Peyer's patch (tissue), 4 donors: Measurements from ENCODE around the gene SYT6. TPM values are rescaled to one million over a fixed set of nuclear protein-coding genes. Genes with fewer than 3 reads are reported as not detected.

Experiments used
- DNase-seq, 3 donors: peaks; one replicate each; pipeline ENCODE4 v3.0.0-alpha.2; 2017 to 2019
- H3K27ac ChIP-seq, 4 donors: fragments of 200-600 bp; sonication (generic); one replicate each; pipeline ENCODE4 v1.5.1; 2016 to 2019
- H3K27me3 ChIP-seq, 2 donors: fragments of 200-600 bp; sonication (generic); one replicate each; pipeline ENCODE4 v1.5.1; 2019
- H3K36me3 ChIP-seq, 3 donors: fragments of 200-600 bp; sonication (generic); one replicate each; pipeline ENCODE4 v1.5.1; 2016 to 2019
- H3K4me1 ChIP-seq, 4 donors: fragments of 200-600 bp; sonication (generic); one replicate each; pipeline ENCODE4 v1.5.1; 2016 to 2019
- H3K4me3 ChIP-seq, 4 donors: fragments of 200-600 bp; sonication (generic); 1 replicate in 3 of 4; 2 replicates in 1 of 4; pipeline ENCODE4 v1.5.1; 2016 to 2019; ENCODE audit warnings: mild to moderate bottlenecking in 1 of 4
- H3K9me3 ChIP-seq, 4 donors: fragments of 200-600 bp; sonication (generic); one replicate each; pipeline ENCODE4 v1.5.1; 2016 to 2019; ENCODE audit warnings: mild to moderate bottlenecking in 1 of 4
- POLR2A ChIP-seq, 2 donors: fragments of 450-650 bp; IDR thresholded peaks; one replicate each; pipeline ENCODE4 v1.5.1; 2017; ENCODE audit warnings: antibody characterized with exemption in 2 of 2, mild to moderate bottlenecking in 2 of 2, moderate library complexity in 2 of 2
- total RNA-seq, 4 donors: library from RNA; depleted of rRNA; stranded (reverse); fragments of >200 nt; gene quantifications; one replicate each; pipeline ENCODE4 v1.1.0, GENCODE V29; 2016
- TF ChIP-seq, protein P1 (sequence below), 6 experiments: fragments of 450-650 bp in 4 of 6; fragments of 200-600 bp in 2 of 6; sonication (generic) in 1 of 6; IDR thresholded peaks; one replicate each; pipeline ENCODE4 v1.5.1; 2017 to 2019; ENCODE audit warnings: antibody characterized with exemption in 6 of 6, mild to moderate bottlenecking in 3 of 6, moderate library complexity in 1 of 6

Gene SYT6
- total RNA-seq, 4 donors from 2014 or later: not detected

DNA sequence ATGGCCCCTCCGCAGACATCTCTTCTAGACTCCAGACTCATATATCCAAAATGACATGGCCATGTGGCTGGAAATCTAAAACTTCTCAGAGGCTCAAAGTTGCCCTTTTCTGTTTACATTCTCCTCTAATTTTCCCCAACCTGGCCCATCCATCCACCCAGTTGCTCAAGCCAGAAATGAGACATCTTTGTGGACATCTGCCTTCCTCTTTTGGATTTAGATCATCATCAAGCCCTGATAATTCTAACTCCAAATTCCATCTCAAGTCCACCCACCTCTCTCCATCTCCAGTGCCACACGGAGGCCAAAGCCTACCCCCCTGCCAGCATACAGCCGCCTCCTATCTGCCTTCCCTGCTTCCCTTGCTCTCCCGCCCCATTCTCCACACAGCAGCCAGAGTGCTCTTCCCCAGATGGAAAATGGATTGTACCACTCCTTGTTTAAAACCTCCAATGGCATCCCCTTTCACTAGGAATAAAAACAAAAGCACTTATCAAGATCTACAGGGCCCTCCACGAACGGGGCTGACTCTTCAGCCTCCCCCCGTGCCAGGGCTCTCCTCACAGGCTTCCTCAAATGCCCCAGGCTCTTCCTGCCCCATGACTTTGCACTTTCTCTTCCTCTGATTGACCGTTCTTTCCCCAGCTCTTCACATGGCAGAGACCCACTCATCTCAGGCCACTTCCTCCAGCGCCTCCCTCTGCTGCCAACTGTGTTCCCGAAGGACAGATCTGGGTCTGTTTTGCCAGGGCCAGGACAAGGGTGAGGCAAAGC lies 40.1 kb downstream of the SYT6 start:
- no peaks in the 10 kb centered on the region for H3K36me3 ChIP-seq
- H3K9me3 ChIP-seq: no peaks in the 10 kb centered on the region
- DNase-seq: no peak
- H3K27me3 ChIP-seq: no peaks in the 10 kb centered on the region
- H3K4me3 ChIP-seq: no peak overlapping the region
- no peak overlapping the region for H3K27ac ChIP-seq
- H3K4me1 ChIP-seq: no peaks in the 10 kb centered on the region
- no peak for TF ChIP-seq POLR2A (IDR thresholded peaks at IDR 0.05)
- TF ChIP-seq, protein P1, sequence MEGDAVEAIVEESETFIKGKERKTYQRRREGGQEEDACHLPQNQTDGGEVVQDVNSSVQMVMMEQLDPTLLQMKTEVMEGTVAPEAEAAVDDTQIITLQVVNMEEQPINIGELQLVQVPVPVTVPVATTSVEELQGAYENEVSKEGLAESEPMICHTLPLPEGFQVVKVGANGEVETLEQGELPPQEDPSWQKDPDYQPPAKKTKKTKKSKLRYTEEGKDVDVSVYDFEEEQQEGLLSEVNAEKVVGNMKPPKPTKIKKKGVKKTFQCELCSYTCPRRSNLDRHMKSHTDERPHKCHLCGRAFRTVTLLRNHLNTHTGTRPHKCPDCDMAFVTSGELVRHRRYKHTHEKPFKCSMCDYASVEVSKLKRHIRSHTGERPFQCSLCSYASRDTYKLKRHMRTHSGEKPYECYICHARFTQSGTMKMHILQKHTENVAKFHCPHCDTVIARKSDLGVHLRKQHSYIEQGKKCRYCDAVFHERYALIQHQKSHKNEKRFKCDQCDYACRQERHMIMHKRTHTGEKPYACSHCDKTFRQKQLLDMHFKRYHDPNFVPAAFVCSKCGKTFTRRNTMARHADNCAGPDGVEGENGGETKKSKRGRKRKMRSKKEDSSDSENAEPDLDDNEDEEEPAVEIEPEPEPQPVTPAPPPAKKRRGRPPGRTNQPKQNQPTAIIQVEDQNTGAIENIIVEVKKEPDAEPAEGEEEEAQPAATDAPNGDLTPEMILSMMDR (IDR thresholded peaks at IDR 0.05): no peak

DNA sequence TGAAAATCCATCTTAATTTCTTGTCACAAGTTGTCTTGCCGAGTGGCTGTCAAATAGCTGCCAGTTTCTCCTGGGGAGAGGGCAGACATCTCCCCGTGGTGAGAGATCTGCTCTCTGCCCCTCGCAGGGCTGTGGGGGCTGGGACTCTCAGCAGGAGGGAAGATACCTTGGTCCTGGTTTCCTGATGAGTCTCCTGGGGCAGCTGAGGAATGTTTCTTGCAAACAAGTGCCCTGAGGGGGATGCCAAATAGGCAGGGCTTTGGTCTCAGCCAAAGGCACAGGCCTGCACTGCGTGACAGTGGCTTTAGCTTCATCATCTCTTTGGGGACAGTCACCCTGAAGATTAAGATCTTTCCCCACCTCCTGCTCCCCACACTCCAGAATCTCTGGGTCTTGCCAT lies 40.9 kb downstream of the SYT6 start:
- Histone ChIP-seq H3K9me3 (no peaks in the 10 kb centered on the region), H3K27me3 (no peaks in the 10 kb centered on the region), H3K27ac (no peak overlapping the region), H3K36me3 (no peaks in the 10 kb centered on the region), H3K4me1 (no peaks in the 10 kb centered on the region), H3K4me3 (no peak overlapping the region)
- DNase-seq: no peak
- TF ChIP-seq, protein P1 (IDR thresholded peaks at IDR 0.05): no peak
- no peak for TF ChIP-seq POLR2A (IDR thresholded peaks at IDR 0.05)

DNA sequence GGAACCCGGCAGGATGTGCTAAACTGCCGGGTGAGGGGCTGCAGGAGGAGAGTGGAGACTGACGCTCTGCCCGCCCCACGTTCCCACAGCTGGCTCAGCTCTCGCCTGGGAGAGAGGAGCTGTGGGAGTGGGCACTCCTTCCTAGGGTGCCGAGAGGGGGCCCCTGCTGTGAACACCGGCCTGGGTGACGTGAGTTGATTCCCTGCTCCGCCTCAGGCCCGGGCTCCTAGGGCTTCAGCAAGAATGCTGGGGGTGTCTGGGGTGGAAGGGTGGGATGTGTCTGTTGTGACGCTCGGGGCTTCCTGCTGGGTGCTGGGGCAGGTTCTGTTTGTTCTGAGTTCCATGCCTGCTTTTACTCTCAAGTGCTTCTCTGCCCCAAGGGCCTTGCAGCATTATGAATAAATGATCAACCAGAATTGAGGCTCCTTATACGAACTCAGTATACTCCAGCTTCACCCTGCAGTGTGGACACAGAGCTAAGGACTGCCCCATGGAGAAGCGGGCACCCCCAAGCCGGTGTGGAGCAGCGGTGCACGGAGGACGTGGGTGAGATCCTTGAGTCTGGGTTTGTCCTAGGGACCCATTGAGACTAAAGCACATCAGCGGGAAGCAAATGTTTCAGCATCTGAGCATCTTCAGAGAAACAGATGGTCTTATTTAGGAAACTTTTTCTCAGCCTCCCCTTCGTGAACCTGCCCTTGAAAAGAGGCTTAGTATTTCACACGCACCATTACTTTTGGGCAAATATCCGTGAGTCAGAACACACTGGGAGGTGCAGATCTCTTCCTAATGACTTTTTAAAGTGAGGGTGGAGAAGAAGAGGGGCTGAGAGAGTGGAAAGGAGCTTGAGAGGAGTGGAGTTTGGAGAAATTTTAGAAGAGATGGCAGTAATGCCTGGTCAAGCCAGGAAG lies 41.7 kb downstream of the SYT6 start:
- H3K27ac ChIP-seq: no peak overlapping the region
- no peak overlapping the region for H3K4me3 ChIP-seq
- TF ChIP-seq POLR2A (IDR thresholded peaks at IDR 0.05): no peak
- TF ChIP-seq, protein P1 (IDR thresholded peaks at IDR 0.05): no peak
- H3K36me3 ChIP-seq: no peaks in the 10 kb centered on the region
- H3K27me3 ChIP-seq: no peaks in the 10 kb centered on the region
- no peaks in the 10 kb centered on the region for H3K4me1 ChIP-seq
- no peaks in the 10 kb centered on the region for H3K9me3 ChIP-seq
- DNase-seq: no peak

DNA sequence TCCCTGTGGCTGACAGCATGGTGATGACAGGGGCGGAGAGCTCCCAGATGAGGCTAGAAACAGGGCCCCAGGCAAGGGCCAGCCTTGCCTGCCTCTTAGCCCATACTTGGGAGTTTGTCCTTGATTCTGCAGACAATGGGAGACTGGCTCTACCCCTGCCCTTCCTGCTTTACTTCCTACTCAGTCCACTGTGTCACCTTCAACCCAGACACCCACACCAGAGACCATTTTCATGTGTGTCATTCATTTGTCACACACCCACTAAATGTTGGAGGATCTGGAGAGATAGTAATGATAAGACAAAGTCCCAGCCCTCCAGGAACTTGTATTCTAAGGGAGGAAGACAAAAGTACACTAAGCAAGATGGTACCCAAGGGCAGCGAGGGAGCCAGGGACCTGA lies 43.7 kb downstream of the SYT6 start:
- no peak overlapping the region for H3K4me3 ChIP-seq
- TF ChIP-seq, protein P1 (IDR thresholded peaks at IDR 0.05): no peak
- no peak for TF ChIP-seq POLR2A (IDR thresholded peaks at IDR 0.05)
- H3K4me1 ChIP-seq: no peaks in the 10 kb centered on the region
- DNase-seq: no peak
- no peaks in the 10 kb centered on the region for H3K9me3 ChIP-seq
- H3K27me3 ChIP-seq: no peaks in the 10 kb centered on the region
- H3K27ac ChIP-seq: no peak overlapping the region
- no peaks in the 10 kb centered on the region for H3K36me3 ChIP-seq

DNA sequence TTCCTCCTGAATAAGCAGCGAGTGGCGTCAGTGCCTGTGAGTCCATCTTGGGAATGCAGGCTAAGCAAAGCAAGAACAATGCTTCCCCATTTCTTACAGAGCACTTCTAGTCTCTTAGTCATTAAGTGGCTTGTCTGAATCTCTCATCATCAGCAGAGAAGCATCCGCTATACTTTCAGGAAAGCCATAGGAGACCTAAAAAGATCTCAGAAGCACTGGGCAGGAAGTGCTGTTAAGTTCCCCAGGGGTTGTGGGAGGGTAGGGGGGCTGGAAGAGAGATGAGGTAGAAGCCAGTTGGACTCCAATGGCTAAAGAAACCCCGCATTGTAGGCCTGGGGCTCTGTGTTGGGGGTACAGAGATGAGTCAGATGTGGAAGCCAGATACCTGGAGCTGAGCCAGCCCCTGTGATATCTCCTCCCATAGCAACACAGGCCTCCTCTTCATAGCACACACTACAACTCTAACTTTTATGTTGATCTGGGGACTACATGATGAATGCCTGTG lies 44.9 kb downstream of the SYT6 start:
- Histone ChIP-seq H3K27me3 (no peaks in the 10 kb centered on the region), H3K4me3 (no peak overlapping the region), H3K27ac (no peak overlapping the region), H3K4me1 (no peaks in the 10 kb centered on the region), H3K9me3 (no peaks in the 10 kb centered on the region), H3K36me3 (no peaks in the 10 kb centered on the region)
- TF ChIP-seq, protein P1 (IDR thresholded peaks at IDR 0.05): no peak
- no peak for TF ChIP-seq POLR2A (IDR thresholded peaks at IDR 0.05)
- no peak for DNase-seq
